GM12874 (cell line): ENCODE results near the gene HRCT1.

ENCODE experiments used
- CTCF ChIP-seq: IDR thresholded peaks from 2 replicates; pipeline ENCODE4 v1.5.1; 2011; ENCODE audit warnings: low read depth, mild to moderate bottlenecking, control low read depth, low read length, moderate library complexity; ENCODE audit not compliant: insufficient read depth

HRCT1 gene

DNA sequence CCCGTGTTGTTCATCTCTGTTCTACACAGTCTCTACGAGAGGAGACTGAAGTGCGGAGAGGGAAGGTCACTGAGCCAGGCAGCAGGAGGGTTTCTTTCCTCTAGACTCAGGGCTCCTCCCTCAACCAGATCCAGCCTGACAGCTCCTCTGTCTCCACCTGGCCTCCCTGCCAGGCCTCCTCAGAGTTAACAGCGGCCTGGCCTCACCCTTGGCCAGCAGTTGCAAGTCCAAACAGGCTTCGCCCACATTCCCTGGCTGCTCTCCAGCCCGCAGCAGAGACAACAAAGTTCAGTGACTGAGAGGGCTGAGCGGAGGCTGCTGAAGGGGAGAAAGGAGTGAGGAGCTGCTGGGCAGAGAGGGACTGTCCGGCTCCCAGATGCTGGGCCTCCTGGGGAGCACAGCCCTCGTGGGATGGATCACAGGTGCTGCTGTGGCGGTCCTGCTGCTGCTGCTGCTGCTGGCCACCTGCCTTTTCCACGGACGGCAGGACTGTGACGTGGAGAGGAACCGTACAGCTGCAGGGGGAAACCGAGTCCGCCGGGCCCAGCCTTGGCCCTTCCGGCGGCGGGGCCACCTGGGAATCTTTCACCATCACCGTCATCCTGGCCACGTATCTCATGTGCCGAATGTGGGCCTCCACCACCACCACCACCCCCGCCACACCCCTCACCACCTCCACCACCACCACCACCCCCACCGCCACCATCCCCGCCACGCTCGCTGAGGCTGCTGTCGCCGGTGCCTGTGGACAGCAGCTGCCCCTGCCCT is at the start of gene HRCT1:
HRCT1 (plus strand) TSS at position 291 of the 768 bp plus-strand sequence; CDS start at position 377, 86 bp downstream.
- no peak for TF ChIP-seq CTCF

DNA sequence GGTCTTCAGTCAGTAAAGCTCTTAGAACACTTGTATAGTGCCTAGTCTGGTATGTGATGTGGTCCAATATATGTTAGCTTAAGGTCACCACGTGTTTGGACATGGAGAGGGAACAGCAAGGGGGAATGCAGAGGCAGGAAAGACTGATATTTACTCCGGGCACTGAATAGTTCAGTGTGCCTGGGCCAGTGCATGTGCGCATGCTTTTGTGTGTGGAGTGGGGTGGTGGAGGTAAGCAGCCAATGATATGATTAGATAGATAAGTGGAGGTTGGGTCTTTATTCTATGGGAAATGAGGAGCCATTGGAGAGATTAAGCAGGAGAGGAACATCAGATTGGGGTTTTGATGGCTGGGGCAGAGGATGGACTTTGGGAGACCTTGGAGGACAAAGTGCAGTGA is 49.8 kb upstream of the HRCT1 start:
- no peak for TF ChIP-seq CTCF

GRCh38 chr9:35856882-35857281 is 49.1 kb upstream of the HRCT1 start:
- TF ChIP-seq CTCF, result no peak

DNA sequence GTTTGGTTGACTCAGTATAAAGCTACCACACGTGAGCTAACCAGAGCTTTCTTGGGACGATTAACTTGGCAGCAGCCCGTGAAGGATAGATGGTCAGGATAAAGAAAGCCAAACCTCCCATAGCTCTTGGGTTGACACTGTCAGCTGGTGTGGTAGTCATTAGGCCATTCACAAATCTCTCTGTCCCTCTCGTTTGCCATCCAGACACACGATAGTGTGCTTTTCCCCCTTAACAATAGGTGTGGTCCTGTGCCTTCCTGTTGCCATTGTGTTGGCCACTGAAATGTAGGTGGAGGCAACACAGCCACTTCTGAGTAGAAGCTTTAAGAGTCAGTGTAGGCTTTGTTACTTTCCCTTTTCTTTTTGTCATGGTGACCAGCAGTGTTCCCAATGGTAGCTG is 47.5 kb upstream of the HRCT1 start:
- TF ChIP-seq CTCF, result no peak

- no peak for TF ChIP-seq CTCF
Measured at GRCh38 chr9:35859310-35859989, 46.6 kb upstream of the HRCT1 start.

DNA sequence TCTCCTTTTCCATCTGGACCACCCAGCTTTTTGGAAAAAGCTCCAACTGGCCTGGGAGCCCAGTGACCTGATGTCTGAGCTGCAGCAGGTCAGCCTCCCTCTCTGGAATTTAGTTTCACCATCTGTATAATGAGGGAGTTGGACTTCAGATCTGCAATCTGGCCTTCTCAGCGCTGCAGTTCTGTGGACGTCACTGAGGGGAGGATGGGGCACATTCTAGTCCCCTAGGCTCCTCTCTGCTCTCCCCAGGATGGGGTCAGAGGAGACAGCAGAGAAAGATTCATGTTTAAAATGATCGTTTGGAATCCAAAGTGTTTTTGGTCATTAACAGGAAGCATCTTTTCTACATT is 46.0 kb upstream of the HRCT1 start:
- TF ChIP-seq CTCF, result no peak

DNA sequence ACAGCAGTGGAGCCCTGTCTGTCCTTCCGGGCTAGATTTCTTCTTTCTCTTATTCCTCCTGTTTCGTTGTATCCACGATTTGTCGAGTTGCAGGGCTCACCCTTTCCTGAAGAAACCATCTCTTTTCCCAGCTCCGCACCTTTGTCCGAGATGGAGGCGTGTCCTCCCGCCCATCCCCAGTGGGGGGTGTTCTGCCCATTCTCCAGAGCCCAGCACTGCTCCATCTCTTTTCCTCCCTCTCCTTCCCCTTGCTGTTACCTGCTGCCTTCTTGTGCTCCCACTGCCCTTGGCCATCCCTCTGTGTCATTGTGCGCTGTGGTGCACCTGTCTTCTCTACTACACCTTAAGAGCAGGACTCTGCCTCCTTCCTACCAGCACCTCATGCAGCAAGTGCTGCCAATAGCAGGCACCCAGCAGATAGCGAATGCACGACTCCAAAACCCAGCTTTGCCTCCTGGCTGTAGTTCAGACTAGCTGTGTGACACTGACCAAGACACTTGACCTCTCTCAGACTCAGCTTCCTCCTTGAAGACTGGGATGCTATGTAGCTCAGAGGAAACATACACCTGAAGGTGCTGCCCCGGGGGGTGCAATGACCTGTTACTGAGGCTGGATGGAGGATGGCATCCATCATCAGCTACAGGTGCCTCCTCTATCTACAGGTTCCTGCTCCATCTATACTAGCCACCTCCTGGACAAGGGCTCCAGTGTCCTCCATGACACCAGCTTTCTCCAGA is 44.7 kb upstream of the HRCT1 start:
- TF ChIP-seq CTCF, result no peak
